GM12872 (cell line): Measurements from ENCODE around the gene LPCAT1.

Experiments used
- CTCF ChIP-seq: IDR thresholded peaks from 3 replicates; pipeline ENCODE4 v1.5.1; 2011; ENCODE audit warnings: low read depth, mild to moderate bottlenecking, low read length, moderate library complexity; ENCODE audit not compliant: insufficient read depth

The LPCAT1 gene

GRCh38 chr5:1555011-1555807 is 31.4 kb upstream of the LPCAT1 start:
- no peak for TF ChIP-seq CTCF

GRCh38 chr5:1554410-1554967 is 30.7 kb upstream of the LPCAT1 start:
- no peak for TF ChIP-seq CTCF

GRCh38 chr5:1553539-1554409 is 30.0 kb upstream of the LPCAT1 start:
- no peak for TF ChIP-seq CTCF

- TF ChIP-seq CTCF = no peak
Measured at GRCh38 chr5:1552521-1553255, 28.9 kb upstream of the LPCAT1 start.

GRCh38 chr5:1551426-1552301 is 27.9 kb upstream of the LPCAT1 start:
- TF ChIP-seq CTCF = no peak

GRCh38 chr5:1550287-1551076 is 26.7 kb upstream of the LPCAT1 start:
- TF ChIP-seq CTCF = no peak
